HepG2 (cell line): ENCODE measurements around the gene ABCC9. TPM values are rescaled to one million over a fixed set of nuclear protein-coding genes. Genes with fewer than 3 reads are reported as not detected.

Experiments
- ATAC-seq: fragments of 200-7000 bp; cut with Tn5 transposase; 3 replicates; pipeline ENCODE4 v1.9.1; 2020; ENCODE audit warnings: mild to moderate bottlenecking, moderate library complexity
- BruUV-seq: library from RNA; stranded (reverse); fragments of 400-500 nt; replicated peaks from 2 replicates; lab custom pipeline; 2021; lab: Mats Ljungman, UMichigan
- CTCF ChIA-PET: fragments of 300-600 bp; formaldehyde crosslinking; extraction: SDS; loops from one replicate; lab custom pipeline; 2021; ENCODE audit warnings: low total read pairs, inconsistent platforms, low intra/inter-chr PET ratio; lab: Yijun Ruan, JAX
- POLR2A ChIA-PET: fragments of 350-600 bp; sonication (Branson Sonifier 250); formaldehyde crosslinking; loops from one replicate; lab custom pipeline; 2020; ENCODE audit warnings: antibody characterized with exemption, inconsistent platforms; lab: Yijun Ruan, JAX
- DNase-seq: peaks from one replicate; pipeline ENCODE4 v3.0.0-alpha.2; 2015; ENCODE audit warnings: low spot score
- FAIRE-seq: peaks from 3 replicates; lab custom pipeline; 2011; peaks lifted over from hg19 to GRCh38; lab: Jason Lieb, UNC
- H2AFZ ChIP-seq: one replicate; pipeline ENCODE4 v1.6.1; 2011; ENCODE audit warnings: low read length, inconsistent platforms
- H3K27ac ChIP-seq: fragments of 300-600 bp; 3 replicates; pipeline ENCODE4 v1.8.0; 2011; ENCODE audit warnings: mixed run types, mild to moderate bottlenecking, mixed read lengths, low read length, inconsistent platforms; ENCODE audit not compliant: insufficient read depth; ENCODE audit errors: extremely low read length
- H3K27me3 ChIP-seq, 2 experiments: fragments of 200-600 bp in 1 of 2; 2 replicates in 1 of 2; 3 replicates in 1 of 2; pipeline versions ENCODE4 v1.6.0 to v1.8.0; 2011; ENCODE audit warnings: low read length in 2 of 2, mild to moderate bottlenecking in 2 of 2, moderate library complexity in 2 of 2, inconsistent platforms in 1 of 2; ENCODE audit not compliant: insufficient read depth in 2 of 2, control insufficient read depth in 1 of 2
- H3K36me3 ChIP-seq, 2 experiments: fragments of 200-600 bp in 1 of 2; replicated peaks in 1 of 2; 2 replicates in 1 of 2; 3 replicates in 1 of 2; pipeline versions ENCODE4 v1.5.1 to v1.8.0; 2011; ENCODE audit warnings: low read length in 2 of 2, inconsistent platforms in 1 of 2; ENCODE audit not compliant: insufficient read depth in 2 of 2, control insufficient read depth in 1 of 2
- H3K4me1 ChIP-seq: 2 replicates; pipeline ENCODE4 v1.5.1; 2012; ENCODE audit warnings: low read length, inconsistent platforms; ENCODE audit not compliant: insufficient read depth
- H3K4me2 ChIP-seq: 2 replicates; pipeline ENCODE4 v1.6.0; 2011; ENCODE audit warnings: low read depth, low read length, inconsistent platforms
- H3K4me3 ChIP-seq, 3 experiments: fragments of 200-600 bp in 1 of 3; sonication (generic), shearing (Covaris generic) in 1 of 3; replicated peaks in 1 of 3; 2 replicates each; pipeline ENCODE4 v1.5.1; 2011 to 2016; ENCODE audit warnings: low read length in 3 of 3, inconsistent platforms in 2 of 3, low read depth in 2 of 3, mild to moderate bottlenecking in 2 of 3, control low read depth in 1 of 3, mixed read lengths in 1 of 3; ENCODE audit not compliant: insufficient read depth in 1 of 3
- H3K79me2 ChIP-seq: one replicate; pipeline ENCODE4 v1.6.1; 2011; ENCODE audit warnings: low read length, inconsistent platforms; ENCODE audit not compliant: insufficient read depth
- H3K9ac ChIP-seq: 2 replicates; pipeline ENCODE4 v1.6.0; 2011; ENCODE audit warnings: mild to moderate bottlenecking, low read depth, low read length, inconsistent platforms; ENCODE audit not compliant: insufficient read depth
- H3K9me3 ChIP-seq: 2 replicates; pipeline ENCODE4 v1.5.1; 2012; ENCODE audit warnings: mild to moderate bottlenecking, low read length
- H4K20me1 ChIP-seq: 2 replicates; pipeline ENCODE4 v1.6.0; 2011; ENCODE audit warnings: inconsistent platforms, mild to moderate bottlenecking, low read length, moderate library complexity; ENCODE audit not compliant: insufficient read depth
- BHLHE40 ChIP-seq: IDR thresholded peaks from 2 replicates; pipeline ENCODE4 v1.6.1; 2011; ENCODE audit warnings: low read length, improper control_type of control experiment
- CHCHD3 ChIP-seq: sonication (generic); formaldehyde crosslinking; IDR thresholded peaks from 2 replicates; pipeline ENCODE4 v1.8.0; 2022; ENCODE audit warnings: mild to moderate bottlenecking, missing genetic modification reagents, moderate library complexity
- DNMT3B ChIP-seq: conservative IDR thresholded peaks from 2 replicates; pipeline ENCODE4 v1.6.1; 2016; ENCODE audit warnings: missing biosample characterization, control low read depth
- ESRRA ChIP-seq: sonication (generic); formaldehyde crosslinking; IDR thresholded peaks from 2 replicates; pipeline ENCODE4 v1.5.1; 2020; ENCODE audit warnings: mild to moderate bottlenecking, low read depth, missing genetic modification reagents
- KDM4B ChIP-seq: sonication (generic); formaldehyde crosslinking; IDR thresholded peaks from 2 replicates; pipeline ENCODE4 v1.4.0; 2020; ENCODE audit warnings: missing genetic modification reagents
- MED8 ChIP-seq: sonication (generic); formaldehyde crosslinking; IDR thresholded peaks from 2 replicates; pipeline ENCODE4 v1.8.1; 2023; ENCODE audit warnings: mild to moderate bottlenecking, missing genetic modification reagents; ENCODE audit not compliant: insufficient replicate concordance
- RCOR2 ChIP-seq: IDR thresholded peaks from 2 replicates; pipeline ENCODE4 v1.6.1; 2016; ENCODE audit warnings: missing biosample characterization, missing genetic modification reagents
- SAFB2 ChIP-seq: sonication (generic); formaldehyde crosslinking; IDR thresholded peaks from 2 replicates; pipeline ENCODE4 v1.5.1; 2020; ENCODE audit warnings: missing genetic modification reagents, low read depth, mild to moderate bottlenecking, borderline replicate concordance
- SALL1 ChIP-seq: sonication (generic); formaldehyde crosslinking; IDR thresholded peaks from 2 replicates; pipeline ENCODE4 v1.8.0; 2022; ENCODE audit warnings: mild to moderate bottlenecking, missing genetic modification reagents
- SALL2 ChIP-seq: sonication (generic); formaldehyde crosslinking; IDR thresholded peaks from 2 replicates; pipeline ENCODE4 v1.8.1; 2023; ENCODE audit warnings: mild to moderate bottlenecking, missing genetic modification reagents, inconsistent platforms
- TFE3 ChIP-seq: IDR thresholded peaks from 2 replicates; pipeline ENCODE4 v1.6.1; 2016
- UBTF ChIP-seq: sonication (generic); formaldehyde crosslinking; IDR thresholded peaks from 2 replicates; pipeline ENCODE4 v1.4.0; 2020; ENCODE audit warnings: mild to moderate bottlenecking, missing genetic modification reagents
- ZBTB1 ChIP-seq: sonication (generic); formaldehyde crosslinking; IDR thresholded peaks from 2 replicates; pipeline ENCODE4 v1.4.0; 2020; ENCODE audit warnings: missing genetic modification reagents, borderline replicate concordance
- ZKSCAN8 ChIP-seq: IDR thresholded peaks from 2 replicates; pipeline ENCODE4 v1.6.1; 2016; ENCODE audit warnings: borderline replicate concordance, missing genetic modification reagents, missing compliant biosample characterization
- ZNF264 ChIP-seq: sonication (generic); formaldehyde crosslinking; IDR thresholded peaks from 2 replicates; pipeline ENCODE4 v1.4.0; 2020; ENCODE audit warnings: missing genetic modification reagents
- ZNF326 ChIP-seq: sonication (generic); formaldehyde crosslinking; IDR thresholded peaks from 2 replicates; pipeline ENCODE4 v1.4.0; 2020; ENCODE audit warnings: missing genetic modification reagents, borderline replicate concordance
- ZNF550 ChIP-seq: sonication (generic); formaldehyde crosslinking; IDR thresholded peaks from 2 replicates; pipeline ENCODE4 v1.4.0; 2020; ENCODE audit warnings: mild to moderate bottlenecking, missing genetic modification reagents, borderline replicate concordance
- ZSCAN21 ChIP-seq: sonication (generic); formaldehyde crosslinking; IDR thresholded peaks from 2 replicates; pipeline ENCODE4 v1.8.0; 2022; ENCODE audit warnings: mild to moderate bottlenecking, missing genetic modification reagents, moderate library complexity, borderline replicate concordance
- ZSCAN30 ChIP-seq: sonication (generic); formaldehyde crosslinking; IDR thresholded peaks from 2 replicates; pipeline ENCODE4 v1.5.0; 2020; ENCODE audit warnings: mild to moderate bottlenecking, missing genetic modification reagents
- ZUFSP ChIP-seq: sonication (generic); formaldehyde crosslinking; IDR thresholded peaks from 2 replicates; pipeline ENCODE4 v1.9.0; 2021; ENCODE audit warnings: missing genetic modification reagents, mild to moderate bottlenecking, borderline replicate concordance
- WGBS: methylation state at CpG from one replicate; pipeline ENCODE4 v1.1.6; 2017; ENCODE audit warnings: low lambda C conversion rate; 5-methylcytosine and 5-hydroxymethylcytosine counted together
- in situ Hi-C: cut with HindIII; loops from 2 replicates; pipeline ENCODE4 v1.10.0; 2017; ENCODE audit warnings: low pct_unique_long_range_greater_than_20kb; ENCODE audit not compliant: extremely low pct_ligation_motif_present
- intact Hi-C: fragments of 100-400 bp; cut with micrococcal nuclease; formaldehyde crosslinking; loops from one replicate; pipeline ENCODE4 v1.10.0; 2022; ENCODE audit not compliant: unreplicated experiment
- polyA plus RNA-seq, 8 experiments: library from polyadenylated mRNA; depleted of rRNA in 3 of 8; stranded (reverse) in 7 of 8; unstranded in 1 of 8; fragments of >200 nt; fragmentation: Illumina TruSeq in 4 of 8; extraction: Trizol in 4 of 8; gene quantifications; 2 replicates each; pipeline versions ENCODE4 v1.2.1 to v1.2.3, GENCODE V29; 2011 to 2016; ENCODE audit warnings: low read depth in 4 of 8, missing spikeins in 1 of 8, mixed read lengths in 1 of 8; ENCODE audit not compliant: insufficient read depth in 1 of 8
- total RNA-seq, 5 experiments: library from RNA; depleted of rRNA; stranded (reverse); fragments of >200 nt; fragmentation: Illumina TruSeq; extraction: Trizol; gene quantifications; 2 replicates each; pipeline ENCODE4 v1.2.3, GENCODE V29; 2016; ENCODE audit warnings: low read depth in 1 of 5

ABCC9 gene
- total and polyA plus RNA-seq, 2 of the 13 experiments (the other 11 are each of a cell fraction or from before 2014, with no cell fraction given) = not detected

- WGBS = 62% methylated on average over 10 of the region's 10 CpGs
- Histone ChIP-seq H2AFZ (no peak overlapping the region), H3K4me2 (no peak overlapping the region), H4K20me1 (no peaks in the 10 kb centered on the region), H3K4me3 (no peak overlapping the region)
- in situ Hi-C loops (no loop called here), intact Hi-C loops (no loop called here)
- BruUV-seq = no TSS peak
- no peak for ATAC-seq
- TF ChIP-seq MED8 (no peak), ZUFSP (CRISPR knock-in tag) (no peak), SAFB2 (no peak), TFE3 (CRISPR knock-in tag) (no peak), ZNF326 (no peak), RCOR2 (no peak), CHCHD3 (CRISPR knock-in tag) (no peak), UBTF (CRISPR knock-in tag) (no peak), ZBTB1 (CRISPR knock-in tag) (no peak), ZNF264 (CRISPR knock-in tag) (no peak), ZKSCAN8 (no peak), SALL1 (no peak), ZSCAN21 (CRISPR knock-in tag) (no peak), DNMT3B (CRISPR knock-in tag) (no peak), KDM4B (CRISPR knock-in tag) (no peak), ESRRA (no peak), ZSCAN30 (CRISPR knock-in tag) (no peak), BHLHE40 (no peak), SALL2 (CRISPR knock-in tag) (no peak), ZNF550 (CRISPR knock-in tag) (no peak)
- TF ChIP-seq, all 625 proteins: peak for 0
- Histone ChIP-seq H3K27me3 (no peaks in the 10 kb centered on the region), H3K9me3 (no peaks in the 10 kb centered on the region), H3K4me1 (no peaks in the 10 kb centered on the region), H3K36me3 (no peaks in the 10 kb centered on the region), H3K27ac (no peak overlapping the region), H3K79me2 (no peaks in the 10 kb centered on the region), H3K9ac (no peak overlapping the region)
- no peak for FAIRE-seq
- no peak for DNase-seq
- ChIA-PET POLR2A (no interaction called here), CTCF (no interaction called here)
Observed at GRCh38 chr12:21773806-21774205, 167.4 kb downstream of the ABCC9 start.
